Measurements from ENCODE around the gene ARID1B. TPM values are rescaled to one million over a fixed set of nuclear protein-coding genes. Genes with fewer than 3 reads are reported as not detected.

The ARID1B gene
- total RNA-seq, 1 donor from 2014 or later, result 43.4 TPM

- H3K9me3 ChIP-seq (replicated peaks), result no peaks in the 10 kb centered on the region
- intact Hi-C loops (cut with micrococcal nuclease), result loop anchor here (10.0 kb wide), 2 partner anchors 147 to 617 kb away; no protein-coding TSS in a partner anchor
- DNase-seq, result no peak
- peaks cover 50% of the 10 kb centered on the region for H3K36me3 ChIP-seq
- H3K4me1 ChIP-seq, result peaks cover 21% of the 10 kb centered on the region
- no peak for TF ChIP-seq CTCF (IDR thresholded peaks at IDR 0.05; ENCODE audit: borderline replicate concordance)
- no peak overlapping the region for H3K27ac ChIP-seq (replicated peaks)
- H3K4me3 ChIP-seq, result no peak overlapping the region
- no peaks in the 10 kb centered on the region for H3K27me3 ChIP-seq (ENCODE audit: low read depth)
Measured at GRCh38 chr6:157181649-157182048, 404.5 kb downstream of the ARID1B start.

- peaks cover 49% of the 10 kb centered on the region for H3K36me3 ChIP-seq
- intact Hi-C loops (cut with micrococcal nuclease), result loop anchor here (10.0 kb wide), 2 partner anchors 148 to 618 kb away; no protein-coding TSS in a partner anchor
- H3K27ac ChIP-seq (replicated peaks), result no peak overlapping the region
- no peaks in the 10 kb centered on the region for H3K27me3 ChIP-seq (ENCODE audit: low read depth)
- H3K4me3 ChIP-seq, result no peak overlapping the region
- DNase-seq, result no peak
- TF ChIP-seq CTCF (IDR thresholded peaks at IDR 0.05; ENCODE audit: borderline replicate concordance), result no peak
- H3K4me1 ChIP-seq, result peaks cover 31% of the 10 kb centered on the region
- no peaks in the 10 kb centered on the region for H3K9me3 ChIP-seq (replicated peaks)
Measured at GRCh38 chr6:157182503-157183264, 405.5 kb downstream of the ARID1B start.

GRCh38 chr6:157184202-157185015, 407.2 kb downstream of the ARID1B start:
- peak; percentile 97 for TF ChIP-seq CTCF (IDR thresholded peaks at IDR 0.05; ENCODE audit: borderline replicate concordance)
- Histone ChIP-seq H3K27me3 (ENCODE audit: low read depth) (no peaks in the 10 kb centered on the region), H3K36me3 (peaks cover 46% of the 10 kb centered on the region), H3K9me3 (replicated peaks) (no peaks in the 10 kb centered on the region), H3K27ac (replicated peaks) (peak overlapping the region; percentile 14), H3K4me3 (peak overlapping the region; percentile 26), H3K4me1 (peaks cover 39% of the 10 kb centered on the region)
- intact Hi-C loops (cut with micrococcal nuclease), result loop anchor here (10.0 kb wide), 2 partner anchors 150 to 620 kb away; no protein-coding TSS in a partner anchor
- DNase-seq, result peak; percentile 64

GRCh38 chr6:157185171-157185570, 408.0 kb downstream of the ARID1B start:
- Histone ChIP-seq H3K36me3 (peaks cover 53% of the 10 kb centered on the region), H3K4me3 (no peak overlapping the region), H3K9me3 (replicated peaks) (no peaks in the 10 kb centered on the region), H3K27me3 (ENCODE audit: low read depth) (no peaks in the 10 kb centered on the region), H3K27ac (replicated peaks) (peak overlapping the region; percentile 14), H3K4me1 (peaks cover 39% of the 10 kb centered on the region)
- TF ChIP-seq CTCF (IDR thresholded peaks at IDR 0.05; ENCODE audit: borderline replicate concordance), result no peak
- DNase-seq, result no peak
- intact Hi-C loops (cut with micrococcal nuclease), result loop anchor here (10.0 kb wide), 2 partner anchors 150 to 620 kb away; no protein-coding TSS in a partner anchor

GRCh38 chr6:157185986-157186385, 408.8 kb downstream of the ARID1B start:
- no peak for DNase-seq
- Histone ChIP-seq H3K4me1 (peaks cover 39% of the 10 kb centered on the region), H3K27me3 (ENCODE audit: low read depth) (no peaks in the 10 kb centered on the region), H3K27ac (replicated peaks) (no peak overlapping the region), H3K36me3 (peaks cover 57% of the 10 kb centered on the region), H3K9me3 (replicated peaks) (no peaks in the 10 kb centered on the region), H3K4me3 (no peak overlapping the region)
- intact Hi-C loops (cut with micrococcal nuclease), result loop anchor here (10.0 kb wide), 2 partner anchors 151 to 621 kb away; no protein-coding TSS in a partner anchor
- no peak for TF ChIP-seq CTCF (IDR thresholded peaks at IDR 0.05; ENCODE audit: borderline replicate concordance)
